BJ (cell line): ENCODE results near the gene FCRL2. TPM values are rescaled to one million over a fixed set of nuclear protein-coding genes. Genes with fewer than 3 reads are reported as not detected.

Experiments used
- CTCF ChIA-PET: fragments of 350-600 bp; formaldehyde crosslinking; extraction: SDS; loops from one replicate; lab custom pipeline; 2021; ENCODE audit warnings: antibody characterized with exemption, inconsistent platforms; lab: Yijun Ruan, JAX
- POLR2A ChIA-PET: fragments of 300-600 bp; sonication (Branson Sonifier 250); formaldehyde crosslinking; extraction: SDS; loops from one replicate; lab custom pipeline; 2021; ENCODE audit warnings: antibody characterized with exemption; lab: Charles Lee
- DNase-seq: peaks from one replicate; pipeline ENCODE4 v3.0.0-alpha.2; 2011; ENCODE audit warnings: low read depth
- H3K27me3 ChIP-seq: 2 replicates; pipeline ENCODE4 v1.6.0; 2011; ENCODE audit warnings: low read length; ENCODE audit not compliant: control insufficient read depth, insufficient read depth
- H3K36me3 ChIP-seq: 2 replicates; pipeline ENCODE4 v1.5.1; 2011; ENCODE audit warnings: low read length; ENCODE audit not compliant: control insufficient read depth, insufficient read depth
- H3K4me3 ChIP-seq: 2 replicates; pipeline ENCODE4 v1.5.1; 2011; ENCODE audit warnings: low read depth, mild to moderate bottlenecking, control low read depth, low read length
- CTCF ChIP-seq: IDR thresholded peaks from 2 replicates; pipeline ENCODE4 v1.5.1; 2011; ENCODE audit warnings: low read depth, mild to moderate bottlenecking, control low read depth, inconsistent platforms, low read length, moderate library complexity; ENCODE audit not compliant: insufficient read depth
- polyA plus RNA-seq: library from polyadenylated mRNA; depleted of rRNA; stranded (reverse); fragments of >200 nt; gene quantifications from 2 replicates; pipeline ENCODE4 v1.2.3, GENCODE V29; 2011

Gene FCRL2
- polyA plus RNA-seq, 1 experiment = not detected

GRCh38 chr1:157732755-157733154 lies 44.2 kb downstream of the FCRL2 start:
- no peak for TF ChIP-seq CTCF
- no peaks in the 10 kb centered on the region for H3K36me3 ChIP-seq
- ChIA-PET CTCF (no interaction called here), POLR2A (no interaction called here)
- no peak overlapping the region for H3K4me3 ChIP-seq
- no peak for DNase-seq
- H3K27me3 ChIP-seq = no peaks in the 10 kb centered on the region

GRCh38 chr1:157725221-157725577 lies 51.7 kb downstream of the FCRL2 start:
- ChIA-PET POLR2A (no interaction called here), CTCF (no interaction called here)
- H3K27me3 ChIP-seq = no peaks in the 10 kb centered on the region
- no peak for TF ChIP-seq CTCF
- no peaks in the 10 kb centered on the region for H3K36me3 ChIP-seq
- no peak overlapping the region for H3K4me3 ChIP-seq
- no peak for DNase-seq

GRCh38 chr1:157724537-157725220 lies 52.3 kb downstream of the FCRL2 start:
- CTCF ChIA-PET = interaction anchor here (0.6 kb wide), 1 partner anchor 155 kb away, joined by 4 read pairs; no protein-coding TSS in a partner anchor

GRCh38 chr1:157723157-157723556 lies 53.8 kb downstream of the FCRL2 start:
- no peak for DNase-seq
- Histone ChIP-seq H3K4me3 (no peak overlapping the region), H3K27me3 (no peaks in the 10 kb centered on the region), H3K36me3 (no peaks in the 10 kb centered on the region)
- POLR2A ChIA-PET = no interaction called here
- TF ChIP-seq CTCF = no peak
- CTCF ChIA-PET = no interaction called here

More at GRCh38 chr1:157724537-157725220, 52.3 kb downstream of the FCRL2 start:
- Histone ChIP-seq H3K4me3 (no peak overlapping the region), H3K27me3 (no peaks in the 10 kb centered on the region), H3K36me3 (no peaks in the 10 kb centered on the region)
- no peak for DNase-seq
- no peak for TF ChIP-seq CTCF
- POLR2A ChIA-PET = no interaction called here

GRCh38 chr1:157721985-157722384 lies 54.9 kb downstream of the FCRL2 start:
- no peak for TF ChIP-seq CTCF
- H3K4me3 ChIP-seq = no peak overlapping the region
- no peaks in the 10 kb centered on the region for H3K27me3 ChIP-seq
- no peaks in the 10 kb centered on the region for H3K36me3 ChIP-seq
- POLR2A ChIA-PET = no interaction called here
- DNase-seq = no peak
- CTCF ChIA-PET = no interaction called here
